BJ (cell line): ENCODE data around the gene ARVCF. TPM values are rescaled to one million over a fixed set of nuclear protein-coding genes. Genes with fewer than 3 reads are reported as not detected.

Source experiments
- CTCF ChIA-PET: fragments of 350-600 bp; formaldehyde crosslinking; extraction: SDS; loops from one replicate; lab custom pipeline; 2021; ENCODE audit warnings: antibody characterized with exemption, inconsistent platforms; lab: Yijun Ruan, JAX
- POLR2A ChIA-PET: fragments of 300-600 bp; sonication (Branson Sonifier 250); formaldehyde crosslinking; extraction: SDS; loops from one replicate; lab custom pipeline; 2021; ENCODE audit warnings: antibody characterized with exemption; lab: Charles Lee
- DNase-seq: peaks from one replicate; pipeline ENCODE4 v3.0.0-alpha.2; 2011; ENCODE audit warnings: low read depth
- H3K27me3 ChIP-seq: 2 replicates; pipeline ENCODE4 v1.6.0; 2011; ENCODE audit warnings: low read length; ENCODE audit not compliant: control insufficient read depth, insufficient read depth
- H3K36me3 ChIP-seq: 2 replicates; pipeline ENCODE4 v1.5.1; 2011; ENCODE audit warnings: low read length; ENCODE audit not compliant: control insufficient read depth, insufficient read depth
- H3K4me3 ChIP-seq: 2 replicates; pipeline ENCODE4 v1.5.1; 2011; ENCODE audit warnings: low read depth, mild to moderate bottlenecking, control low read depth, low read length
- polyA plus RNA-seq: library from polyadenylated mRNA; depleted of rRNA; stranded (reverse); fragments of >200 nt; gene quantifications from 2 replicates; pipeline ENCODE4 v1.2.3, GENCODE V29; 2011
- TF ChIP-seq, protein P1 (sequence below): IDR thresholded peaks from 2 replicates; pipeline ENCODE4 v1.5.1; 2011; ENCODE audit warnings: low read depth, mild to moderate bottlenecking, control low read depth, inconsistent platforms, low read length, moderate library complexity; ENCODE audit not compliant: insufficient read depth

The ARVCF gene
- polyA plus RNA-seq, 1 experiment, result 3.8 TPM

DNA sequence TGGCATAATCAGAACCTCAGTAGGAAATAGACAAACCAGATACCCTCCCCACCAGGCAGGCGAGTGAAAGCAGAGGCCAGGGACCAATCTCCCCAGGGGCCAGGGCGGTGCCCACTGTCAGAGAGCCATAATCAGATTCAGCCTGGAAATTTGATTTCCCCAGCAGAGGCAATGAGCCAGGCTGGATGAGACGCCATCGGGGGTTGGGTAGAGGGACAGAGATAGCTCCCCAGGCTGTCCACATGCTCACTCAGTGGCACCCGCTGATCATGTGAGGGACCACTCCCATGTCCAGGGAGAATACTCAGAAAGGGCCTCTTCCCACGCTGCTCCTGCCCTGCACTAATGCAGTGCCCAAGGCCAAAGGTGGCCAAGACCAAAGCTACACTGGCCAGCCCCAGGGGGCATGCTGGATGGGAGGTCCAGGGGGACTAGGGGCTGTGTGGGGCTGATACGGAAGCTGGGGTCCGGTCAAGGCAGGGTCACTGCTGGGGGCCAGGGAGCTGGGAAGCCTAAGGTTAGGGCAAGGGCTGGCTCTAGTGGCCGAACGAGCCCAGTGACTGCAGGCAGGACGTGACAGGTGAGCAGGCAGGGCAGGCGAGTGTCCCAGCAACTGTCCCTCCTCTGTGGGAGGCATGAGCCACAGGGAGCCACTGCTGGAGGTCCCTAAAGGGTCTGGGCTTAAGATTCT, 19.8 kb downstream of the ARVCF start:
- no peak for DNase-seq
- Histone ChIP-seq H3K4me3 (no peak overlapping the region), H3K36me3 (no peaks in the 10 kb centered on the region), H3K27me3 (no peaks in the 10 kb centered on the region)
- ChIA-PET CTCF (interaction anchor here (2.9 kb wide), 1 partner anchor 17 kb away, joined by 11 read pairs; no protein-coding TSS in a partner anchor), POLR2A (no interaction called here)
- TF ChIP-seq, protein P1, sequence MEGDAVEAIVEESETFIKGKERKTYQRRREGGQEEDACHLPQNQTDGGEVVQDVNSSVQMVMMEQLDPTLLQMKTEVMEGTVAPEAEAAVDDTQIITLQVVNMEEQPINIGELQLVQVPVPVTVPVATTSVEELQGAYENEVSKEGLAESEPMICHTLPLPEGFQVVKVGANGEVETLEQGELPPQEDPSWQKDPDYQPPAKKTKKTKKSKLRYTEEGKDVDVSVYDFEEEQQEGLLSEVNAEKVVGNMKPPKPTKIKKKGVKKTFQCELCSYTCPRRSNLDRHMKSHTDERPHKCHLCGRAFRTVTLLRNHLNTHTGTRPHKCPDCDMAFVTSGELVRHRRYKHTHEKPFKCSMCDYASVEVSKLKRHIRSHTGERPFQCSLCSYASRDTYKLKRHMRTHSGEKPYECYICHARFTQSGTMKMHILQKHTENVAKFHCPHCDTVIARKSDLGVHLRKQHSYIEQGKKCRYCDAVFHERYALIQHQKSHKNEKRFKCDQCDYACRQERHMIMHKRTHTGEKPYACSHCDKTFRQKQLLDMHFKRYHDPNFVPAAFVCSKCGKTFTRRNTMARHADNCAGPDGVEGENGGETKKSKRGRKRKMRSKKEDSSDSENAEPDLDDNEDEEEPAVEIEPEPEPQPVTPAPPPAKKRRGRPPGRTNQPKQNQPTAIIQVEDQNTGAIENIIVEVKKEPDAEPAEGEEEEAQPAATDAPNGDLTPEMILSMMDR, result no peak

DNA sequence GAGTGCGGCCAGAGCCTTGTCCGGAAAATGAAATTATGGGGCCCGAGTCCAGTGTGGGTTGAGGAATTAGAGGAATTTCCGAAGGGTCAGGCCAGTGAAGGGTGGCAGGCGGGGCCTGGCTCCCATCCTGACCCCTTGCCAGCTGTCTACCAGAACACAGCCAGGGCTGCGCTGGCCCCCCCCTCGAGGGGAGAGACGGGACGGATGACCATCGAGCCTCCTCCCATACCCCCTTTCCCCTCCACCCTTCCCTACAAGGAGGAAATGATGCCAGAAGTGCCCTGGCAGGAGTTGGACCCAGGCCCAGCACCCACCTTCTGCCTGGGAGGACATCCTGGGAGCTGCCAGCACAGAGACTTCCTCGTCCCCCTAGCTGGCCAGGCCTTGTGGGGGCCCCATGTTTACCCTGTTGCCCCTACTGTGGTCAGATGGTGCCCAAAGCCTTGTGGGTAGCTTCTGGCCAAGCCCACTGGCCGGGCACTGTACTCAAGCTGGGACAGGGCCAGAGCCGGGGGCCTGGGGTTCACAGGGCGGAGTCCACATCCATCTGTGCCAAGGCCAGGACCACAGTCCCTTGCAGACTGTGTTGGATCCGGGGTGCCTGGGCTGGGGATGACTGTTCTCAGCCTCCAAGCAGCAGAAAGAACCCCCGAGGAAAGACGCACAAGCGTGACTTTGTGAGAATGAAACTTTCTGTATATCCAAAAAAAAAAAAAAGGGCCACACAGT, 20.8 kb downstream of the ARVCF start:
- Histone ChIP-seq H3K4me3 (no peak overlapping the region), H3K36me3 (no peaks in the 10 kb centered on the region), H3K27me3 (no peaks in the 10 kb centered on the region)
- no peak for DNase-seq
- ChIA-PET POLR2A (no interaction called here), CTCF (interaction anchor here (2.9 kb wide), 1 partner anchor 18 kb away, joined by 11 read pairs; no protein-coding TSS in a partner anchor)
- TF ChIP-seq, protein P1, result no peak

DNA sequence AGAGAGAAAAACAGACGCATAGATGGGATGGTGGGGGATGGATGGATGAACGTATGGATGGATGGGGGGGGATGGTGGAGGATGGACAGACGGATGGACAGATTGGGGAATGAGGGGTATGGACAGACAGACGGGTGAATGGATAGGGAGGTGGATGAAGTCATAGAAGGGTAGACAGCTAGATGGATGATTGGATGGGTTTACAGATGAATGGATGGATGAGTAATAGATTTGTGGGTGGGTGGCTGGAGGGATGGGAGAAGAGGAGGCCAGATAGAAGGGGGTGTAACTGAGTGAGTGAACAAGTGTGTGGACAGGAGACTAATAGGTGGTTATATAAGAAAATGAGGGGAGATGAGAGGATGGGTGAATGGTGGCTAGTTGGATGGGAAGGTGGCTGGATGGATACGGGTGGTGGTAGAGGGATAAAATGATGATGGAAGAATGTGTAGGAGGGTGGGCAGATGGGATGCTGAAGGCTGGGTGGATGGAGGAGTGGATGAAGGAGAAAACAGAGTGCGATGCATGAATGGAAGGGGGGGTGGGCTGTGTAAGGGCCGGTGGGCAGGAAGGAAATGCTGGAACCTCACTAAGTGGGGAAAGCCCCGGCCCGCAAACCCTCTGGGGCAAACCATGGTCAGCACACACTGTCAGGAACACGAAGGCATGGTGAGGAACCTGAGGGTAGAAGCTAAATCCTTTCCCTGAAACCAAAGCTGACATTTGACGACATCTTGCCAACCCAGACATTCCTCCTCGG, 21.6 kb downstream of the ARVCF start:
- H3K36me3 ChIP-seq, result no peaks in the 10 kb centered on the region; the same call in 1 of the 2 replicates
- DNase-seq, result no peak
- H3K4me3 ChIP-seq, result no peak overlapping the region
- ChIA-PET POLR2A (no interaction called here), CTCF (interaction anchor here (2.9 kb wide), 1 partner anchor 19 kb away, joined by 11 read pairs; no protein-coding TSS in a partner anchor)
- H3K27me3 ChIP-seq, result no peaks in the 10 kb centered on the region
- TF ChIP-seq, protein P1, result no peak

DNA sequence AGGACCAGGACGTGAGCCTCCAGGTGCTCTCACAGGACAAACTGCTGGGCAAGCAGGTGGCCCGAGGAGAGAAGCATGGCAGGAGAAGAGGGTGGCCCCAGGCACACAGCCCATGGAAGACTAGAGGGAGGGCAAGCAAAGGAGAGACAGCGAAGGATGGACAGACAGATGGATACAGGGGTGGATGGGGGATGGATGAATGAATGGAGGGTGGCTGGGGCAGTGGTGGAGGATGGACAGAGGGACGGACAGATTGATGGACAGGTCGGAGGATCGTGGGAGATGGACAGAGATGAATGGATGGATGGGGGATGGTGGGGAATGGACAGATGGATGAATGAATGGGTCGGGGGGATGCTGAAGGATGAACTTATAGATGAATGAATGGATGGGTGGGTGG, 22.7 kb downstream of the ARVCF start:
- Histone ChIP-seq H3K27me3 (no peaks in the 10 kb centered on the region), H3K4me3 (no peak overlapping the region), H3K36me3 (no peaks in the 10 kb centered on the region; the same call in 1 of the 2 replicates)
- ChIA-PET CTCF (no interaction called here), POLR2A (no interaction called here)
- DNase-seq, result no peak
- TF ChIP-seq, protein P1, result no peak

DNA sequence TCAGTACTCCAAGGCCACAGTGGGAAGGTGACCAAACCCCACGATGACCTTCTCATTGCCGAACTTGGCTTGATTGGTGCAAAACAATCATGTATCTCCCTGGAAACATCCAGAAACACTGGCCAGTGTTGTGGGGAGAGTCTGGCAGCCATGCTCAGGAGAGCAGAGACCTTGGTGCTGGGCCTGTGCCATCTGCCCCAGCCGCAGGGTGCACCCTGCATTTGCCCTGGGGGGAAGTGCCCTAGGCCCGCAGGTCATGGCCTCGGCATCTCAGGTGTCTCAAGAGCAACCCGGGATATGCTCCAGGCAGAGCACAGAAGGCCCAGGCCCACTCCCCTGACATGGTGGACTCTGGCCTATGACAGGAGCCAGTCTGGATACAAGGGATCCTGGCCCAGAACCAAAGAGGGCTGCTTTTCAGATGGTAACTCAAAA, 23.7 kb downstream of the ARVCF start:
- Histone ChIP-seq H3K4me3 (no peak overlapping the region), H3K36me3 (no peaks in the 10 kb centered on the region; the same call in 1 of the 2 replicates), H3K27me3 (no peaks in the 10 kb centered on the region)
- no peak for DNase-seq
- ChIA-PET CTCF (no interaction called here), POLR2A (no interaction called here)
- TF ChIP-seq, protein P1, result no peak
